ENCODE data around the gene RASAL3. TPM values are rescaled to one million over a fixed set of nuclear protein-coding genes. Genes with fewer than 3 reads are reported as not detected.
"Not testable (repeated sequence)": the region's sequence is repeated elsewhere in the genome, so short reads cannot be mapped to it uniquely, and the experiment has no call there.

Gene RASAL3
- polyA plus RNA-seq, 12 donors, result 0.66 to 4.9 (median 1.0) TPM; not detected in 1

DNA sequence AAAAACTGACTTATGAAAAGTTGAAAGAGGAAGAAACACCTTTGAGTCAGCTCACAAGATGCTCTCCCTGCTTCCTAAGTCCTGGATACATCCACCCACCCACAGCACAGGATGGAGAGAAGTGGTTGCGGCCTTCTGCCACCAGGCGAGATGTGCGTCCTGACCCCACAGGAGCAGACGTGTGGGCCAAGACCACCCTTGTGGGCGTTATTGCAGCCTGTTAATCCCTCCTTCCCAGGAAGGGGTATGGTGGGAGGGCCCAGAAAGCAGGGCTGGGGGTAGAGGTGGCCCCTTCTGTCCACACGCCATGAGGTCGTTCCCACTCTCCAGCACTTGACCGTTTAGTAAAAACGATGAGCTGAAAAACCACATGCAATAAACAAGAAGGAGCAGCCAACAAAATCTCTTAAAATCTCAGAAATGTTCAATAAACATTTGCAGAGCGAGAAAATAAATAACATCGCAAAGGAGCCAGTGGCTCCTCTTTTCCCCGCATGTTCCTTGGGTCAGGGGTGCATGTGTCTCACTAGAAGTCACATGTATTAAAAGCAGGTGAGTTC lies 43.1 kb downstream of the RASAL3 start:
- DNase-seq, result no peak

DNA sequence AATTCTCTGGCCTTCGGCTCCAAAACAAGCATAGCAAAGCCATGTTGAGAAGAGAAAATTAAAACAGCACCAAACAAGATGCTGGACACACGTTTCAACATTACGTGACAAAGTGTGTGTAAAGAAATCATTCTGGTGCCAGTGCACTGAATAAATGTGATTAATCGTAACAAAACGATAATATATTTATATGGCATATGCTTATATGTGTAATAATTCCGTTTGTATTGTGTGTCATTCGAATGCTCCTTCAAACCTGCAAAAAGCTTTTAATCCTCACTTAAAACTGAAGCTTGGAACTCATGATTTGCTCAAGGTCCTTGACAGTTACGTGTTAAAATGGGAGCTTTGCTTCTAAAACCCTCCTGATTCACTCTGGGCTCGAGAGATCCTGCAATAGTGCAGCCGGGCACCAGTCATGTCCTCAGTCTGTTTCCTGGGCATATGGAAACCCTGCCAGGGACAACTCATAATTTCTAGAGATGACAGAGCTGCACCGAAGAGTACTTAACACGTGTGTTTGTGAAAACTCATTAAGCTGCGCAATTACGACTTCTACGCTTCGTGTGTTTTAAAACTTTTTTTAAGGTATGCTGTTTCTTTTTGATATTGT lies 44.8 kb downstream of the RASAL3 start:
- no peak for DNase-seq

DNA sequence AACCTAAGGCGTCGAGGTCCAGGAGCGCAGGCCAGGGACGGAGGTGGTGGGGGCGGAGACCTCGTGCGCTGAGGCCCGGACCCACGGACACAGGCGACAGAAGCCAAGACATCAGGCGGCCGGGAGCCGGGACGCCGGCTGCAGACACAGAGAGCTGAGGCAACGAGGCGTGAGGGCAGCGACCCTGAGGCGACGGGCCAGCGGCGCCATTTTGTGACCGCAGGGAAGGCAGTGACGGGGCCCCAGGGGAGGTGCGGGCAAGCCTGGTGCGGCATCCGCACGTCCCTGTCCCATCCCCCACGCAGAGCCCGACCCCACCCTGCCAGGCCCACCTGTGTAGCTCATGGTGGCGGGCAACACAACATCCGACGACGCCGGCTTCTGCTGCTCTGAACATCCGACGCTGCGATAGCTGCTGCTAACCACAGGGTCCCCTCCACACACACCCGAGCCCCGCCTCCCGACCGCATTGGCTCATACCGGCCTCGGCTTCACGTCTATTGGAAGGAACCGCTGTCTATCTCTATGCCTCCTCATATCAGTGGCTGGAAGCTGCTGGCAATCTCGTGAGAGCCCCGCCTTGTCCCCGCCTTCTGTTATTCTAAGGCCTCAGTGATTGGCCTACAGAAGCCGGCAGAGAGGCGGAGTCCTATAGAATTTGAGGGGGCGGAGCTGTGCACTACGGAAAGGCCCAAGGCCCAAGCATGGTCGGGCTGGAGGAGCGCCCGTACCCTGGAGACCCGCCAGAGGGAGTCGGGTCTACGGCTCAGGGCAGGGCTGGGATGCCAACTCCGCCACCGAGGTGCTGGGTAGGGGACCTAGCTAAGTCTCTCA lies 45.5 kb downstream of the RASAL3 start, which contains the start of gene AKAP8L:
Gene AKAP8L, minus strand, starts transcription at position 410 of the 834 bp plus-strand sequence. Its CDS starts 65 bp downstream, at position 345.
- DNase-seq, result peak; percentile 99

DNA sequence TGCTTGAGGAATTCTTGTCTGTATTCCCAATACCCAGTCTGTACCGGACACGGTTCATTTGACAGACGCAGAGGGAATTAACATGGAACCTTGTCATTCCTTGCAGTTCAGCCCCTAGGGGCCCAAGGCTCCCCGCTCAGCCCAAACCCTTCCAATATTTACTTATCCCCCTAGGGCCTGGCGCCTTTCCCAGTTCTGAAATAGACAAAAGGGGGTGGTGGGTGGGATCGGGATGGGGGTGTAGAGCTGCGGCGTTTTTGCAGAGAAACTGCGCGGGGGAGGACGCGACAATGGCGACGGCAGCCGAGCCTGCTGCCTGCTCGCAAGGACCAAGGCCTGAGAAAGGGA lies 46.1 kb downstream of the RASAL3 start:
- DNase-seq, result no peak

DNA sequence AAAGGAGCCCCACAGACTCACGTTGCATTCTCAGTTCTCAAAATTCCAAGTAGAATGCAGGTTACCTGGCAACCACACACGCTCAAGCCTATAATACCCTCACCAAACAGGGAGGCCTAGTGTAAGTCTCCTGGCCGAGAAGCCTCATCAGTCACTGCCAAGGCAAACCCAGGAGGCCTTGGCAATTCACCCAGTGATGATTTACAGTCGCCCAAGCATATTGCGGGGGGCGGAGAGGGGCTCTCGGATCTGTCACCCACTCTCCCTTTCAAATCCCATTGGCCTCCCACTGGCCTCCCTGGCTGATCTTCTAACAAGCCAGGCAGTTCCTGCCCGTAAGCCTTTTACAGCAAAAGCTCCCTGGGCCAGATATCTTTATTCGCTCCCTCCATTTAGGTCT lies 46.6 kb downstream of the RASAL3 start:
- DNase-seq, result no peak

DNA sequence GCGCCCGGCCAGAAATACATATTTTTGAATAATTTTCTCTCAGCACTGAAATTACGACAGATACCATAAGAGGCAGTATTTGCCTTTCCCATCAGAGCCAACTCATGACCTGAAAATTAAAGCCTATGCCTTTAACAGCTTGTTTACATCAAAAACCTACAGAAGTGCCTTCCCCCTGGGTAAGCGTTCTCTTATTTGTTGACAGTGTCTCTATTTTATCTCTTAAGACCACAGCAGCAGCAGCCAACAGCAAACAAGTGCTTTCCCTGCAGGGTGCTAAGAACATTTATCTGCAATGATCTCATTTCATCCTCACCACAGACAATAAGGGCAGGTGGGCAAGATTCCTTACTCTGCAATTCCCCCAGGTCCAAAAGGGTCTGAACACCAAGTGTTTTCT lies 51.5 kb downstream of the RASAL3 start:
- no peak for DNase-seq

DNA sequence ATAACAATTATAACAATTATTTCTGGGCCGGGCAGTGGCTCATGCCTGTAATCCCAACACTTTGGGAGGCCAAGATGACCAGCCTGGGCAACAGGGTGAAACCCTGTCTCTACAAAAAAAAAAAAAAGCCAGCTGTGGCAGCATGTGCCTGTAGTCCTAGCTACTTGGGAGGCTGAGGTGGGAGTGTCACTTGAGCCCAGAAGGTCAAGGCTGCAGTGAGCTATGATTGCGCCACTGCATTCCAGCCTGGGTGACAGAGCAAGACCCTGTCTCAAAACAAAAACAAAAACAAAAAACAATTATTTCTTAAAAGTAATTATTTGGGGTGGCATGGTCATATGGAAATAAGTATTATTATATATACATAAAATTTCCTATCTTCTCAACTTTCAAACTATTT lies 53.0 kb downstream of the RASAL3 start:
- DNase-seq, result not testable (repeated sequence)

DNA sequence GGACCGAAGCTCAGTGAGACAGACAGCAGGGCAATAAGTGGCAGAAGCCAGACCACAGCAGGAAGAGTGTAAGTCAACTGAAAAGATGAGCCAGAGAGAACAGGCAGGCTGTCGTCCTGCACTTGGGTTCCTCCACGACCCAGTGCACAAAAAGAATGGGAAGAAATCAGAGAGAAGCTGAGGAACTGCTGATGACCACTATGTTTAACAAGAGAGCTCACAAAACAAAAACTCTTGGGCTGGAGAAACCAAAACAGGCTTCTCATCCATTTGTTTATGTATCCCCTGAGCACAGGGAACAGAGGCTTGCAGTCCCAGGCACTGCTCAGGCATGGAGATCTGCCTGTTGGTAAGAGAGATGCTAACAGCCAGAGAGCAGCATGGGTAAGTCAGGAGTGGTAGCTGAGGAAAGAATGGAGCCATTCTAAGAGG lies 59.5 kb downstream of the RASAL3 start:
- DNase-seq, result no peak

DNA sequence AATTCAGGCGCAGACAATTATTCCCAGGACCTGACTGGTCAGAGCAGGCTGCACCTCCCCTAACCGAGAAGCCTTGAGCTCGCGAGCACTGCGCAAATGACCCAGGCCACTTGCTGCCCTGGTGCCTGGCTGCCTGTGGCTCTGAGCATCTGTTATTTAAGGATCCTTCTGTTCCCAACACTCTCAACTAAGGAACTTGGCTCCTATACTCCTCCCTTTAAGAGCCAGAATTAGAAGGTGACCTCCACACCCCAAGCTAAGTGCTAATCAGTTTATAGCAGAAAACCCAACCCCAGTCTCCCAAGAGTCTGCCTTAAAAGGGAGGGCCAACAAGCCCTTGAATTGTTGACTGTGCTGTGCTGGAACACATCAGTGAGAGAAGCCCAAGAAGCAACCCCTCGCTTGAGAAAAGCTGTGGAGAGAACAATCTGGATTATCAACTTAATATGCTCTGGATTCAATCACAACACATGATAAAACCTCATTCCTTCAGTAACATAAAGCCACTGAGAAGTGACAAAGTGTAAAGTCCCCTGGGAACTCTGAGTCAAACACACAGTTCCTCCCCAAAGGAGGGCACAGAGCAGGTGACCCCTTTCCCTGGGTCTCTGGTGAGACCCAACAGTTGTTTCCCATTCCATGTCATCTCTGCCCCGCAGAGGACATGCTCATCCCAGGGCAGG lies 60.1 kb downstream of the RASAL3 start:
- DNase-seq, result no peak

DNA sequence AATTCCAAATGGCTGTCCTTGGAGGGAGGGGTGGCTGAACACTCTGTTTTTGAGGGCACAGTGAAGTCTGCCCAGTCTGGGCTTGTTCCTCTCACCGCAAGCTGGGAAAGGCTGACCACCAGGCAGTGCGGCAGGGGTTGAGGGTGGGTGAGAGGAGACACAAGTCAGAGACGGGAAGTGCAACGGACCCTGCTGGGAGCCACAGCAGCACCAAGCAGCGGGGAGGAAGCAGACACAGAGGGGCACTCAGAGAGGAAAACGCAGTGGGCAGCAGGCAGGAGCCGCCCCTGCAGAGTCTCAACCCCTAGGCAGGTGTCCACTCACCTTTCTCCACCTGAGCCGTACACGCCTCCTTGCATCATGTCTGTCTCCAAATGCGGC lies 61.2 kb downstream of the RASAL3 start:
- no peak for DNase-seq

DNA sequence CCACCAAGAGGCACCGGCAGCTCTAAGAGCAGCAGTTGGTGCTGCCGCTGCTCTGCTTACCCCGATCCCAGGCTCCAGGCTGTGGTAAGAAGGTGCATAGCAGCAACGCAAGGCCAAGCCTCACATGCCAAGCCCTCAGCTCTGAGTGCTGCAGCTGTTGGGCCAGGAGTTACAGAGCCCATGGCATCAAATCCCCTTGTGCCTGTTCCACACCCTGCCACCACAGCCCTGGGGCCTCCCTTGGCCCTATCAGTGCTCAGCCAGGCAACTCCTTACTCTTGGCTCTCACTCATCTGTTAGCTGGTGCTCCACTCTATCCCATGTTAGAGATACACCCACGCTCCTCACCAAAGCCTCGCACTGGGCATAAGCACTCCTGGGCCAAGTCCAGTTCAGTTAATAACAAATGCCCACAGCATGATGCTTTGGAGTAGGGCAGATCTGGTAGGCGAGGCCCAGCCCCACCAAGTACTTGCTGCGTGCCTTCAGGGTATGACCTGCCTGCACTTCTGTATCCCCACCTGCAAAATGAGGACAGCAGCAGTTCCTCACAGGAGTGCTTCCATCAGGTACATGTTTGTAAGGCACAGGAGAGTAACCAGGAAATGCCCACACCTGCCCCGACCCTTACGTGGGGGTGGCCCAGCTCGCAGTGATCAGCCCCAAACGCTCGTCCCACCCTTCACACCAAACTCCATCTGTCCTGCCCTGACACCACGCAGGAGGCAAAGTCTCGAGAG lies 61.8 kb downstream of the RASAL3 start:
- no peak for DNase-seq

Other genes starting within 250 kb of the RASAL3 start
- 1 to 10 TPM in 2 of 12 donors, under 1 TPM in 8, not detected in 2; 0.28 to 6.5 (median 0.51) TPM for gene EPHX3, start 232.1 kb downstream of the RASAL3 start, polyA plus RNA-seq (ENCODE audit: insufficient read length in 12 of 12)
- gene BRD4, start 132.0 kb downstream of the RASAL3 start, polyA plus RNA-seq (ENCODE audit: insufficient read length in 12 of 12), result 10 to 100 TPM in 11 of 12 donors, not detected in 1; 32.9 to 69.3 (median 37.9) TPM
- 10 to 100 TPM in 11 of 12 donors, not detected in 1; 15.6 to 29.7 (median 20.1) TPM for gene AKAP8, start 84.8 kb downstream of the RASAL3 start, polyA plus RNA-seq (ENCODE audit: insufficient read length in 12 of 12)
- 10 to 100 TPM in 11 of 12 donors, not detected in 1; 51.0 to 97.8 (median 76.5) TPM for gene AKAP8L, start 45.6 kb downstream of the RASAL3 start, polyA plus RNA-seq (ENCODE audit: insufficient read length in 12 of 12)
- gene WIZ, start 14.6 kb downstream of the RASAL3 start, polyA plus RNA-seq (ENCODE audit: insufficient read length in 12 of 12), result 10 to 100 TPM in 11 of 12 donors, not detected in 1; 20.6 to 41.1 (median 25.5) TPM
- under 1 TPM in 1 of 12 donors, not detected in 11; 0.26 TPM for gene PGLYRP2, start 15.0 kb upstream of the RASAL3 start, polyA plus RNA-seq (ENCODE audit: insufficient read length in 12 of 12)
- 1 to 10 TPM in 2 of 12 donors, under 1 TPM in 1, not detected in 9; 0.32 to 1.8 (median 1.5) TPM for gene CYP4F22, start 44.0 kb upstream of the RASAL3 start, polyA plus RNA-seq (ENCODE audit: insufficient read length in 12 of 12)
- gene CYP4F8, start 150.7 kb upstream of the RASAL3 start, polyA plus RNA-seq (ENCODE audit: insufficient read length in 12 of 12), result under 1 TPM in 1 of 12 donors, not detected in 11; 0.06 TPM
- 1 to 10 TPM in 1 of 12 donors, under 1 TPM in 8, not detected in 3; 0.08 to 1.2 (median 0.20) TPM for gene CYP4F3, start 176.4 kb upstream of the RASAL3 start, polyA plus RNA-seq (ENCODE audit: insufficient read length in 12 of 12)
- gene CYP4F12, start 208.5 kb upstream of the RASAL3 start, polyA plus RNA-seq (ENCODE audit: insufficient read length in 12 of 12), result 1 to 10 TPM in 4 of 12 donors, under 1 TPM in 7, not detected in 1; 0.20 to 9.4 (median 0.73) TPM

Data from muscle of arm (tissue), 12 donors.